H1 (cell line): ENCODE measurements around the gene SCN3B. TPM values are rescaled to one million over a fixed set of nuclear protein-coding genes. Genes with fewer than 3 reads are reported as not detected.

Experiments
- ATF2 ChIP-seq: IDR thresholded peaks from 2 replicates; pipeline ENCODE4 v1.6.1; 2012; ENCODE audit warnings: low read length, inconsistent platforms
- CEBPB ChIP-seq: IDR thresholded peaks from 2 replicates; pipeline ENCODE4 v1.6.1; 2012; ENCODE audit warnings: low read depth, low read length
- CHD2 ChIP-seq: IDR thresholded peaks from 2 replicates; pipeline ENCODE4 v1.6.1; 2012; ENCODE audit warnings: low read length, improper control_type of control experiment
- CREB1 ChIP-seq: IDR thresholded peaks from 2 replicates; pipeline ENCODE4 v1.6.1; 2012; ENCODE audit warnings: inconsistent platforms
- FOSL1 ChIP-seq: IDR thresholded peaks from 2 replicates; pipeline ENCODE4 v1.6.1; 2011; ENCODE audit warnings: mild to moderate bottlenecking, low read depth, low read length, moderate library complexity; ENCODE audit not compliant: insufficient read depth
- GABPA ChIP-seq: IDR thresholded peaks from 2 replicates; pipeline ENCODE4 v1.6.1; 2011; ENCODE audit warnings: mild to moderate bottlenecking, low read length, moderate library complexity, borderline replicate concordance; ENCODE audit not compliant: insufficient read depth
- GTF2F1 ChIP-seq: IDR thresholded peaks from 2 replicates; pipeline ENCODE4 v1.6.1; 2012; ENCODE audit warnings: low read depth, low read length, improper control_type of control experiment, borderline replicate concordance
- HDAC6 ChIP-seq: IDR thresholded peaks from one replicate; pipeline ENCODE4 v1.7.1; 2012; ENCODE audit warnings: low read depth, mild to moderate bottlenecking, inconsistent platforms, low read length, moderate library complexity
- JUND ChIP-seq: IDR thresholded peaks from 2 replicates; pipeline ENCODE4 v1.6.1; 2011; ENCODE audit warnings: mild to moderate bottlenecking, improper control_type of control experiment, low read length
- KDM1A ChIP-seq: fragments of 200-600, 300-600 bp; sonication (generic); IDR thresholded peaks from 2 replicates; pipeline ENCODE4 v1.7.1; 2016; ENCODE audit warnings: mild to moderate bottlenecking, low read length, borderline replicate concordance
- MAX ChIP-seq: IDR thresholded peaks from 2 replicates; pipeline ENCODE4 v1.6.1; 2012; ENCODE audit warnings: inconsistent platforms
- NANOG ChIP-seq: IDR thresholded peaks from 2 replicates; pipeline ENCODE4 v1.6.1; 2011; ENCODE audit warnings: low read length, low read depth, mild to moderate bottlenecking, inconsistent platforms; ENCODE audit not compliant: insufficient read depth, poor library complexity, severe bottlenecking
- NRF1 ChIP-seq: IDR thresholded peaks from 2 replicates; pipeline ENCODE4 v1.6.1; 2011; ENCODE audit warnings: mild to moderate bottlenecking, low read depth, low read length, improper control_type of control experiment
- POLR2A ChIP-seq, 2 experiments: IDR thresholded peaks; 1 replicate in 1 of 2; 2 replicates in 1 of 2; pipeline ENCODE4 v1.6.1; 2011; ENCODE audit warnings: low read depth in 2 of 2, low read length in 2 of 2, mild to moderate bottlenecking in 2 of 2; ENCODE audit errors: control extremely low read depth in 1 of 2
- POLR2AphosphoS5 ChIP-seq: IDR thresholded peaks from 2 replicates; pipeline ENCODE4 v1.6.1; 2011; ENCODE audit warnings: low read depth, low read length
- RAD21 ChIP-seq, 2 experiments: IDR thresholded peaks in 1 of 2; conservative IDR thresholded peaks in 1 of 2; 2 replicates each; pipeline ENCODE4 v1.6.1; 2011; ENCODE audit warnings: low read depth in 2 of 2, low read length in 2 of 2, improper control_type of control experiment in 1 of 2, inconsistent platforms in 1 of 2, mild to moderate bottlenecking in 1 of 2, moderate library complexity in 1 of 2
- RXRA ChIP-seq: IDR thresholded peaks from 2 replicates; pipeline ENCODE4 v1.6.1; 2011; ENCODE audit warnings: low read depth, mild to moderate bottlenecking, low read length, moderate library complexity; ENCODE audit not compliant: insufficient read depth
- SIX5 ChIP-seq: IDR thresholded peaks from 2 replicates; pipeline ENCODE4 v1.6.1; 2011; ENCODE audit warnings: mild to moderate bottlenecking, low read depth, low read length
- SRF ChIP-seq: IDR thresholded peaks from 2 replicates; pipeline ENCODE4 v1.6.1; 2011; ENCODE audit warnings: mild to moderate bottlenecking, low read depth, low read length, moderate library complexity
- SUZ12 ChIP-seq: fragments of 200-600 bp; sonication (generic); IDR thresholded peaks from 2 replicates; pipeline ENCODE4 v1.6.1; 2012; ENCODE audit warnings: mild to moderate bottlenecking, inconsistent platforms, low read length, moderate library complexity, mixed read lengths
- TAF1 ChIP-seq: IDR thresholded peaks from 2 replicates; pipeline ENCODE4 v1.6.1; 2011; ENCODE audit warnings: mild to moderate bottlenecking, low read depth, low read length
- TAF7 ChIP-seq: optimal IDR thresholded peaks from 2 replicates; pipeline ENCODE3; 2011; ENCODE audit warnings: low read depth, mild to moderate bottlenecking, inconsistent platforms, low read length, moderate library complexity, borderline replicate concordance
- TBP ChIP-seq: IDR thresholded peaks from 2 replicates; pipeline ENCODE4 v1.6.1; 2011; ENCODE audit warnings: low read depth, low read length, improper control_type of control experiment
- YY1 ChIP-seq: IDR thresholded peaks from 2 replicates; pipeline ENCODE4 v1.6.1; 2011; ENCODE audit warnings: low read depth, mild to moderate bottlenecking, low read length
- polyA plus RNA-seq, 7 experiments: library from polyadenylated mRNA; depleted of rRNA in 3 of 7; stranded (reverse) in 5 of 7; unstranded in 2 of 7; fragments of >200 nt in 5 of 7; fragments of 200-250 nt in 2 of 7; gene quantifications; 1 replicate in 5 of 7; 2 replicates in 1 of 7; 4 replicates in 1 of 7; pipeline versions ENCODE4 v1.2.1 to v1.2.3, GENCODE V29; 2011 to 2013; ENCODE audit warnings: missing spikeins in 2 of 7, mixed read lengths in 2 of 7
- total RNA-seq: library from RNA; stranded (reverse); fragmentation: NEBNext Ultra II Directional; extraction: Animal tissue kit (Norgen Biotek cat#: 25700); gene quantifications from 2 replicates; pipeline ENCODE4 v1.2.1, GENCODE V29; 2021

The SCN3B gene
- total and polyA plus RNA-seq, 2 of the 8 experiments (the other 6 are each of a cell fraction or from before 2014, with no cell fraction given), result 0.67 to 1.1 TPM

- TF ChIP-seq FOSL1, result no peak
- peak; percentile 66; the same call in 1 of the 2 replicates for TF ChIP-seq CREB1
- TF ChIP-seq POLR2AphosphoS5, result 0 out of 2 replicates have a peak, but pooled peaks have one; percentile 27
- no peak for TF ChIP-seq CEBPB
- TF ChIP-seq TBP, result no peak
- no peak for TF ChIP-seq GABPA
- TF ChIP-seq TAF1, result 0 out of 2 replicates have a peak, but pooled peaks have one; percentile 16
- TF ChIP-seq MAX, result peak; percentile 54; the same call in 1 of the 2 replicates
- no peak for TF ChIP-seq KDM1A
- TF ChIP-seq CHD2, result no peak
- no peak for TF ChIP-seq HDAC6
- TF ChIP-seq GTF2F1, result no peak
- no peak for TF ChIP-seq NANOG
- TF ChIP-seq NRF1, result peak; percentile 50
- TF ChIP-seq SUZ12, result no peak
- peak; percentile 60; the same call in 1 of the 2 replicates for TF ChIP-seq JUND
- TF ChIP-seq SIX5, result no peak
- no peak for TF ChIP-seq YY1
- TF ChIP-seq POLR2A (IDR thresholded peaks at IDR 0.05; ENCODE audit: control extremely low read depth in 1 of 2, low read depth in 2 of 2, low read length in 2 of 2), result no peak
- TF ChIP-seq ATF2, result peak; percentile 91
- TF ChIP-seq RAD21 (IDR thresholded peaks at IDR 0.05 in 1 of 2, conservative IDR thresholded peaks at IDR 0.05 in 1 of 2; ENCODE audit: low read depth in 2 of 2, low read length in 2 of 2), result no peak
- TF ChIP-seq TAF7, result no peak
- no peak for TF ChIP-seq SRF
- no peak for TF ChIP-seq RXRA
These were observed at the start of gene SCN3B (continued) for GRCh38 chr11:123654566-123655081.
